Measurements from ENCODE around the gene UBE4A. TPM values are rescaled to one million over a fixed set of nuclear protein-coding genes. Genes with fewer than 3 reads are reported as not detected.
A peak's percentile ranks its signal among the peaks of the same experiment; 100 is the strongest.

Gene UBE4A
- total and polyA plus RNA-seq, 9 of the 15 experiments (the other 6 are each of a cell fraction or from before 2014, with no cell fraction given): 13.5 to 45.2 (median 26.8) TPM

DNA sequence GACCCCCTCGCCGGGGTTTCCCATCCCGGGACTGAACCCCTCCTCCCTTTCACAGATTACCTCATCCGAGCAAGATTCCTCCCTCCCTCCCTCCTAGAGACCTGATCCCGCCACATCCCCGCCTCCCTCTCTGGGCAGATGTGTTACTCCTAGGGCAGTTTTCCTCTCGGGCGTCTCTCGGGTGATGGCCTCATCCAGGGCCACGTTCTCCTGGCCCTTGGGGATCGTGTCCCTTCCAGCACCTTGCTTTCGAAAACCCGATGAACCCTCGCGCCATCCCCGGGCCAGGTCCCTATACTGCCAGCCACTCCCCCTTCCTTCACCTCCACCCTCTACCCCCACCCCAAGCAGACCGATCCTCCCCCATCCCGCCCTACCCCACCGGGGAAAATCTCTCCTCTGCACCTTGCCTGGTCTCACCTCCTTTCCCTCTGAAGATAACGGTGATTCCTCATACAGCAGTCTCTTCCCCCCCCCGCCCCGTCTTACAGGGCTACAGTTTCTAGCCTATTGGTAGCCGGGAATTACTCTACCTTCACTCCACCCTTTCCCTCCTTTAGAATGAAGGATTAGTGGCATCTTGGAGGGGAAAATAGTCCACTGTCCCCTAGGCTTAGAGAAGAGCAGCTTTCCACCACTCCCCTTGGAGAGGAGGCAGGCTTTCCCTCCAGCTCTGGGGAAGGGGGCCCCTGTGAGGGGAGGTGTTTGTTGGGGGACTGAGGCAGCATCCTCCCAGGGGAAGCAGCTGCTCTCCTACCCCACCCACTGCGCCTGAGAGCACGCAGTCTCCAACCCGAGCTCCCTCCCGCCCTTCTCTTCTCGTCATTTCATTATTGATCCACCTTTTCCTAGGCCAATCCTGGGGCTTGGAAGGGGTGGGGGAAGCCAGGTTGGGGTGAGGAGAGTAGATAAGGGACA, 78.1 kb downstream of the UBE4A start (continued):
- TF ChIP-seq, protein P1, sequence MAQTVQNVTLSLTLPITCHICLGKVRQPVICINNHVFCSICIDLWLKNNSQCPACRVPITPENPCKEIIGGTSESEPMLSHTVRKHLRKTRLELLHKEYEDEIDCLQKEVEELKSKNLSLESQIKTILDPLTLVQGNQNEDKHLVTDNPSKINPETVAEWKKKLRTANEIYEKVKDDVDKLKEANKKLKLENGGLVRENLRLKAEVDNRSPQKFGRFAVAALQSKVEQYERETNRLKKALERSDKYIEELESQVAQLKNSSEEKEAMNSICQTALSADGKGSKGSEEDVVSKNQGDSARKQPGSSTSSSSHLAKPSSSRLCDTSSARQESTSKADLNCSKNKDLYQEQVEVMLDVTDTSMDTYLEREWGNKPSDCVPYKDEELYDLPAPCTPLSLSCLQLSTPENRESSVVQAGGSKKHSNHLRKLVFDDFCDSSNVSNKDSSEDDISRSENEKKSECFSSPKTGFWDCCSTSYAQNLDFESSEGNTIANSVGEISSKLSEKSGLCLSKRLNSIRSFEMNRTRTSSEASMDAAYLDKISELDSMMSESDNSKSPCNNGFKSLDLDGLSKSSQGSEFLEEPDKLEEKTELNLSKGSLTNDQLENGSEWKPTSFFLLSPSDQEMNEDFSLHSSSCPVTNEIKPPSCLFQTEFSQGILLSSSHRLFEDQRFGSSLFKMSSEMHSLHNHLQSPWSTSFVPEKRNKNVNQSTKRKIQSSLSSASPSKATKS (CRISPR knock-in tag; IDR thresholded peaks at IDR 0.05): no peak
- TF ChIP-seq ZFP30 (CRISPR knock-in tag; IDR thresholded peaks at IDR 0.05; ENCODE audit: borderline replicate concordance) (no peak), RCOR1 (IDR thresholded peaks at IDR 0.05; ENCODE audit: borderline replicate concordance in 1 of 2, low read depth in 2 of 2, low read length in 2 of 2) (no peak; a peak in 2 of 4 replicates), CREM (IDR thresholded peaks at IDR 0.05; ENCODE audit: low read depth) (0 out of 2 replicates have a peak, but pooled peaks have one; percentile 32), ZNF695 (CRISPR knock-in tag; IDR thresholded peaks at IDR 0.05) (no peak), ZSCAN29 (IDR thresholded peaks at IDR 0.05) (no peak), CBX1 (IDR thresholded peaks at IDR 0.05; ENCODE audit: low read depth) (no peak), MCM5 (IDR thresholded peaks at IDR 0.05; ENCODE audit: low read depth) (no peak), ARHGAP35 (IDR thresholded peaks at IDR 0.05; ENCODE audit: partially characterized antibody) (no peak), ZNF124 (CRISPR knock-in tag; IDR thresholded peaks at IDR 0.05) (no peak), HDAC3 (IDR thresholded peaks at IDR 0.05; ENCODE audit: borderline replicate concordance, partially characterized antibody) (no peak), PRPF4 (IDR thresholded peaks at IDR 0.05; ENCODE audit: insufficient read depth, low read depth, low read length, poor library complexity, severe bottlenecking) (no peak), FOXK2 (conservative IDR thresholded peaks at IDR 0.05 in 1 of 2, IDR thresholded peaks at IDR 0.05 in 1 of 2; ENCODE audit: low read depth in 2 of 2) (no peak), TAF1 (IDR thresholded peaks at IDR 0.05; ENCODE audit: control insufficient read depth, extremely low read depth, insufficient read depth, low read length, severe bottlenecking) (peak; percentile 52), MEIS2 (IDR thresholded peaks at IDR 0.05; ENCODE audit: partially characterized antibody) (no peak), HOXB6 (CRISPR knock-in tag; IDR thresholded peaks at IDR 0.05; ENCODE audit: borderline replicate concordance) (no peak), RBFOX2 (IDR thresholded peaks at IDR 0.05; ENCODE audit: low read depth, low read length) (peak; percentile 7; the same call in 1 of the 2 replicates), ILK (tag; IDR thresholded peaks at IDR 0.05; ENCODE audit: borderline replicate concordance, low read depth) (no peak), TAF9B (IDR thresholded peaks at IDR 0.05; ENCODE audit: partially characterized antibody) (no peak), E2F5 (CRISPR knock-in tag; IDR thresholded peaks at IDR 0.05) (no peak), XRCC4 (IDR thresholded peaks at IDR 0.05; ENCODE audit: extremely low read depth, insufficient read depth, insufficient read length) (no peak), FUS (optimal IDR thresholded peaks at IDR 0.05; ENCODE audit: low read depth, low read length) (no peak), SMARCC2 (IDR thresholded peaks at IDR 0.05; ENCODE audit: low read depth) (no peak), ZNF778 (CRISPR knock-in tag; IDR thresholded peaks at IDR 0.05) (no peak)

All from K562 (cell line).